Caco-2 (cell line): ENCODE results near the gene SELENOS. TPM values are rescaled to one million over a fixed set of nuclear protein-coding genes. Genes with fewer than 3 reads are reported as not detected.

ENCODE experiments used
- BruUV-seq: library from RNA; stranded (reverse); fragments of 400-500 nt; replicated peaks from 2 replicates; lab custom pipeline; 2021; lab: Mats Ljungman, UMichigan
- CTCF ChIA-PET: fragments of 300-600 bp; sonication (Branson Sonifier 250); formaldehyde crosslinking; loops from one replicate; lab custom pipeline; 2022; ENCODE audit warnings: antibody characterized with exemption; lab: Charles Lee
- POLR2A ChIA-PET: fragments of 300-600 bp; sonication (Branson Sonifier 250); formaldehyde crosslinking; loops from one replicate; lab custom pipeline; 2022; ENCODE audit warnings: antibody characterized with exemption; lab: Charles Lee
- DNase-seq, 2 experiments: peaks; one replicate each; pipeline versions ENCODE4 v3.0.0 to v3.0.0-alpha.2; 2020 to 2022
- H3K27me3 ChIP-seq: replicated peaks from 2 replicates; pipeline ENCODE4 v1.6.0; 2011; ENCODE audit warnings: low read length; ENCODE audit not compliant: control insufficient read depth, insufficient read depth
- H3K36me3 ChIP-seq: 2 replicates; pipeline ENCODE4 v1.5.1; 2011; ENCODE audit warnings: low read length; ENCODE audit not compliant: control insufficient read depth, insufficient read depth
- H3K4me1 ChIP-seq: fragments of 250-450 bp; sonication (Bioruptor Pico); 2 replicates; pipeline ENCODE4 v1.5.1; 2020; ENCODE audit warnings: mild to moderate bottlenecking
- H3K4me3 ChIP-seq: 2 replicates; pipeline ENCODE4 v1.5.1; 2011; ENCODE audit warnings: low read depth, mild to moderate bottlenecking, control low read depth, low read length
- H3K9me3 ChIP-seq: fragments of 250-450 bp; sonication (Bioruptor Pico); 2 replicates; pipeline ENCODE4 v1.5.1; 2020; ENCODE audit warnings: mild to moderate bottlenecking, moderate library complexity
- H3K27ac Mint-ChIP-seq: one replicate; pipeline ENCODE4 v1.8.0; 2022; ENCODE audit warnings: mixed read lengths; ENCODE audit not compliant: unreplicated experiment
- H3K27me3 Mint-ChIP-seq: one replicate; pipeline ENCODE4 v1.8.0; 2022; ENCODE audit warnings: mixed read lengths; ENCODE audit not compliant: insufficient read depth, unreplicated experiment
- H3K36me3 Mint-ChIP-seq: one replicate; pipeline ENCODE4 v1.8.0; 2022; ENCODE audit warnings: mild to moderate bottlenecking, mixed read lengths; ENCODE audit not compliant: insufficient read depth, unreplicated experiment
- H3K4me1 Mint-ChIP-seq: one replicate; pipeline ENCODE4 v1.8.0; 2022; ENCODE audit warnings: low read depth, mixed read lengths; ENCODE audit not compliant: unreplicated experiment
- H3K4me3 Mint-ChIP-seq: one replicate; pipeline ENCODE4 v1.8.0; 2022; ENCODE audit warnings: mild to moderate bottlenecking, moderate library complexity, mixed read lengths; ENCODE audit not compliant: unreplicated experiment
- H3K9me3 Mint-ChIP-seq: one replicate; pipeline ENCODE4 v1.8.0; 2022; ENCODE audit warnings: mixed read lengths; ENCODE audit not compliant: unreplicated experiment
- CTCF ChIP-seq, 2 experiments: fragments of 200-600 bp in 1 of 2; IDR thresholded peaks; 1 replicate in 1 of 2; 2 replicates in 1 of 2; pipeline versions ENCODE4 v1.5.1 to v1.8.0; 2011 to 2022; ENCODE audit warnings: antibody characterized with exemption in 1 of 2, control low read depth in 1 of 2, inconsistent platforms in 1 of 2, low read depth in 1 of 2, low read length in 1 of 2, mild to moderate bottlenecking in 1 of 2, moderate library complexity in 1 of 2; ENCODE audit not compliant: insufficient read depth in 1 of 2, severe bottlenecking in 1 of 2, unreplicated experiment in 1 of 2
- intact Hi-C: fragments of 100-400 bp; cut with micrococcal nuclease; formaldehyde crosslinking; loops from one replicate; pipeline ENCODE4 v1.10.0; 2022; ENCODE audit not compliant: unreplicated experiment
- total RNA-seq: library from RNA; stranded (reverse); gene quantifications from 2 replicates; pipeline ENCODE4 v1.2.3, GENCODE V29; 2022

SELENOS gene
- total RNA-seq, 1 experiment from 2014 or later, result 71.3 TPM

DNA sequence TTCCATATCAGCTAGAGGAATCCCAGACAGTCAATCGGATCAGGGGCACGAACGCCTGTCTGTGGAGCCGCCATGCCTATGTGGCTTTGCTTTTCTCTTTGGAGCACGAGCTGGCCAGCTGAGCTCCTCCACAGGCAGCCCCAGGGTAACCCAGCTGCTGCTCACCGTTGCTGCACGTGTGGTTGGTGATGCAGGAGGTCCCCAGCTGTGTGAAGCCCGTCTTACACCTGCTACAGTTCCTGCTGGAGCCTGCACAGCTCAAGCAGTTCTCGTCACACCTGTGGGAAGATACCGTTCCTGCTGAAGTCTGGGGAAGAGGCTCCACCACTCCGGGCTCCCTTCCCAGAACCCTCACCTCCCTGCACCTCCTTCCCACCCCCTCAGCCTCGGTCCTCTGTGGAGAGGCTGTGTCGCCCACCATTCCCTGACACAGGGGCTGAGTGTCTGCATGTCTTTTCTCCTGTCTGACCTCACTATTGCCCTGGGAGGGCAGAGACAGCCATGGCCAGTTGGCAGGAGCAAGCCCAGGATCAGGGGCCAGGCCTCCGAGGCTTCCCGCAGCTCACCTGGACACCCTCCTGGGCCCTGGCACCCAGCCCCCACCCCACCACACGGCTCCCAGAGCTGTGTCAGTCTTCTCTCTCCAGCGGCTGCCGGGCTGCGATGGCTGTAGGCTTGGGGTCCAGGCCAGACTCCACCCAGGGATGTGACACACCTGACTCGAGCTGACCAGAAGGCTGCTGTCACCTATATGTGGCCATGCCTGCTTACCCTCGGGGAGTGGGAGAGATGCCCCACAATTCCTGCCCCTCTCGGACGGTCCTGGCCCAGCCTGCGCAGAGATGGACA lies 30.0 kb upstream of the SELENOS start:
- Histone ChIP-seq H3K9me3 (no peaks in the 10 kb centered on the region), H3K4me1 (no peaks in the 10 kb centered on the region), H3K27me3 (no peaks in the 10 kb centered on the region), H3K36me3 (no peaks in the 10 kb centered on the region), H3K4me3 (no peak overlapping the region)
- intact Hi-C loops, result no loop called here
- no peak for DNase-seq
- Mint-ChIP-seq H3K27ac (no peak overlapping the region), H3K4me1 (no peaks in the 10 kb centered on the region), H3K36me3 (peaks cover 38% of the 10 kb centered on the region), H3K9me3 (no peaks in the 10 kb centered on the region), H3K4me3 (no peak overlapping the region), H3K27me3 (no peaks in the 10 kb centered on the region)
- TF ChIP-seq CTCF (IDR thresholded peaks at IDR 0.05; ENCODE audit: insufficient read depth in 1 of 2, low read depth in 1 of 2, low read length in 1 of 2, severe bottlenecking in 1 of 2, unreplicated experiment in 1 of 2), result no peak
- BruUV-seq, result no TSS peak
- POLR2A ChIA-PET, result no interaction called here
- CTCF ChIA-PET, result no interaction called here

GRCh38 chr15:101306341-101307047 lies 29.2 kb upstream of the SELENOS start:
- no peaks in the 10 kb centered on the region for H3K4me1 ChIP-seq
- no peaks in the 10 kb centered on the region for H3K36me3 ChIP-seq
- H3K9me3 ChIP-seq, result no peaks in the 10 kb centered on the region
- Mint-ChIP-seq H3K27me3 (no peaks in the 10 kb centered on the region), H3K36me3 (peaks cover 30% of the 10 kb centered on the region), H3K4me3 (no peak overlapping the region), H3K9me3 (no peaks in the 10 kb centered on the region), H3K27ac (peak overlapping the region; percentile 25), H3K4me1 (no peaks in the 10 kb centered on the region)
- no peak for DNase-seq
- CTCF ChIA-PET, result no interaction called here
- no peak overlapping the region for H3K4me3 ChIP-seq
- no peak for TF ChIP-seq CTCF (IDR thresholded peaks at IDR 0.05; ENCODE audit: insufficient read depth in 1 of 2, low read depth in 1 of 2, low read length in 1 of 2, severe bottlenecking in 1 of 2, unreplicated experiment in 1 of 2)
- intact Hi-C loops, result no loop called here
- POLR2A ChIA-PET, result no interaction called here
- no TSS peak for BruUV-seq
- no peaks in the 10 kb centered on the region for H3K27me3 ChIP-seq

DNA sequence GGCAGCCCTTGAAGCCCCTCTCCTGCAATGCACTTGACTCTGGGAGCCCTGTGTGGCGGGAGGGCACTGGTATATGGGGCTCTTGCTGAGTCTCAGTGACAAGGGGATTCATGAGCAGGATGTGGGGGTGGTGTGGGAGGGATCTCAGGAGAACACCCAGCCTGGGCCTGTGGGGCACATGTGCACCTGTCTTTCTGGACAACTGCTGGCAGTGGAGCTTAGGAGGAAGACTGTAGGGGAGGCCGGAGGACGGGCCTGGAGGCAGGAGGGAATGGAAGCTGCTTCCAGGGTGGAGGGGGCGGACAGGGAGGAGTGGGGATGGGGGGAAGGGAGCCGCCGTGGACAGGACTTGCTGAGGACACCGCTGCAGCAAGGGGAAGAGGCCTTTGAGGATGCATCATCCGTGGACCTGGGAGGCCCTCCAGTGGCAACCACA lies 28.6 kb upstream of the SELENOS start:
- H3K9me3 Mint-ChIP-seq, result no peaks in the 10 kb centered on the region
- no peaks in the 10 kb centered on the region for H3K27me3 Mint-ChIP-seq
- H3K27ac Mint-ChIP-seq, result no peak overlapping the region
- Histone ChIP-seq H3K4me1 (no peaks in the 10 kb centered on the region), H3K9me3 (no peaks in the 10 kb centered on the region), H3K36me3 (no peaks in the 10 kb centered on the region), H3K4me3 (no peak overlapping the region), H3K27me3 (no peaks in the 10 kb centered on the region)
- POLR2A ChIA-PET, result no interaction called here
- no peak for TF ChIP-seq CTCF (IDR thresholded peaks at IDR 0.05; ENCODE audit: insufficient read depth in 1 of 2, low read depth in 1 of 2, low read length in 1 of 2, severe bottlenecking in 1 of 2, unreplicated experiment in 1 of 2)
- peaks cover 23% of the 10 kb centered on the region for H3K36me3 Mint-ChIP-seq
- intact Hi-C loops, result no loop called here
- CTCF ChIA-PET, result no interaction called here
- no peak for DNase-seq
- BruUV-seq, result no TSS peak
- H3K4me3 Mint-ChIP-seq, result no peak overlapping the region
- H3K4me1 Mint-ChIP-seq, result no peaks in the 10 kb centered on the region
